Pancreas (tissue), 10 donors: ENCODE results near the gene MTOR. TPM values are rescaled to one million over a fixed set of nuclear protein-coding genes. Genes with fewer than 3 reads are reported as not detected.

ENCODE experiments used
- ATAC-seq, 4 donors: fragments of 200-7000 bp; cut with Tn5 transposase; one replicate each; pipeline versions ENCODE4 v1.8.0 to v1.9.1; 2020; ENCODE audit warnings: mild to moderate bottlenecking in 4 of 4, moderate library complexity in 4 of 4
- DNase-seq, 6 donors: peaks; one replicate each; pipeline ENCODE4 v3.0.0-alpha.2; 2020
- FAIRE-seq: peaks from 2 replicates; lab custom pipeline; 2012; peaks lifted over from hg19 to GRCh38; lab: Jason Lieb, UNC
- H3K27ac ChIP-seq, 4 donors: fragments of 200-600 bp; sonication (generic); 1 replicate in 3 of 4; 2 replicates in 1 of 4; pipeline versions ENCODE4 v1.5.0 to v1.8.0; 2020
- H3K27me3 ChIP-seq, 4 donors: fragments of 200-600 bp; one replicate each; pipeline ENCODE4 v1.8.0; 2021
- H3K36me3 ChIP-seq, 3 donors: fragments of 200-600 bp; sonication (generic) in 1 of 3; one replicate each; pipeline versions ENCODE4 v1.5.0 to v1.8.0; 2020 to 2021
- H3K4me1 ChIP-seq, 3 donors: fragments of 200-600 bp; one replicate each; pipeline ENCODE4 v1.8.0; 2021
- H3K4me3 ChIP-seq, 4 donors: fragments of 200-600 bp; sonication (generic) in 2 of 4; one replicate each; pipeline versions ENCODE4 v1.5.0 to v1.8.0; 2020 to 2021
- H3K9me3 ChIP-seq, 4 donors: fragments of 200-600 bp; one replicate each; pipeline ENCODE4 v1.8.0; 2021
- WGBS, 2 donors: extraction: QIAGEN DNeasy Blood & Tissue Kit; methylation state at CpG; one replicate each; pipeline ENCODE4 v1.1.7; 2013; 5-methylcytosine and 5-hydroxymethylcytosine counted together
- intact Hi-C, 3 donors: fragments of 100-400 bp; cut with DNase I; formaldehyde crosslinking; loops; one replicate each; pipeline versions ENCODE4 v1.11.1 to v1.14.2; 2022
- polyA plus RNA-seq, 2 donors: library from polyadenylated mRNA; stranded (reverse); fragments of 200-250 nt; gene quantifications; one replicate each; pipeline ENCODE4 v1.2.3, GENCODE V29; 2013
- total RNA-seq, 6 donors: library from RNA; stranded (reverse); fragmentation: NEBNext Ultra II Directional in 4 of 6; extraction: Animal tissue kit (Norgen Biotek cat#: 25700) in 4 of 6; gene quantifications; one replicate each; pipeline versions ENCODE4 v1.2.1 to v1.2.4, GENCODE V29; 2021 to 2023
- TF ChIP-seq, protein P1 (sequence below), 4 donors: fragments of 200-600 bp; sonication (generic) in 3 of 4; IDR thresholded peaks; one replicate each; pipeline versions ENCODE4 v1.5.0 to v1.8.0; 2021; ENCODE audit warnings: antibody characterized with exemption in 4 of 4
- donor health status: healthy with polysubstance abuse.
- donor health status: DM: no; HTN: no; CAD: no; lungs with moderate emphysema.
- donor health status: DM: no; HTN: no; CAD: no.
- donor health status: control.
- donor health status: control.
- donor health status: Bipolar disorder and iron deficiency.
- donor health status: DM: yes; HTN: yes; CAD: no.
- donor health status: DM: no; HTN: no; CAD: no.
- donor health status: DM: no; HTN: no; CAD: no.
- donor health status: DM: yes; HTN: yes; CAD: no.

The MTOR gene
- total and polyA plus RNA-seq, 8 donors: 11.9 to 22.6 (median 15.8) TPM

DNA sequence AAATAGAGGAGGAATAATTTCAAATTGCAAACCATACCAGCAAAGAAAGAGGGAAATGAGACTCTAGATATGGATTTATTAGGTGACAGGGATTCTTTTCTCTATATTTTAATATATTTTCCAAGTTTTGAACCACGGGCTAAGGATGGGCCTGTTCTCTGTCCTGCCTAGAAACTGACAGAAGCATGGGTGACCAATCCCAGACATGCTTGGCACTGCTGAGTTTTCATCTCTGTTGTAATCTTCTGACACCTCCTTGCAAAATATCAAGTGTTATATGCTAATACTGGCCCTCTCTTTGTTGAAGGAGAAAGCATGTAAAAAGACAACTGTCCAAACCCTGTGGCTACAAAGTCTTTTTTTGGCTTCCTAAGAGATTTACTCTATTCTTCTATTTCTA, 74.0 kb downstream of the MTOR start:
- Histone ChIP-seq H3K36me3 (peaks cover 0 to 8% (median 0%) of the 10 kb centered on the region in 3 donors), H3K9me3 (no peaks in the 10 kb centered on the region), H3K27me3 (no peaks in the 10 kb centered on the region), H3K4me1 (no peaks in the 10 kb centered on the region), H3K27ac (no peak overlapping the region), H3K4me3 (no peak overlapping the region)
- FAIRE-seq (no peak), DNase-seq (no peak), ATAC-seq (no peak)
- intact Hi-C loops: no loop called here
- WGBS, 2 donors: 91% methylated on average over 1 of the region's 1 CpG
- TF ChIP-seq, protein P1, sequence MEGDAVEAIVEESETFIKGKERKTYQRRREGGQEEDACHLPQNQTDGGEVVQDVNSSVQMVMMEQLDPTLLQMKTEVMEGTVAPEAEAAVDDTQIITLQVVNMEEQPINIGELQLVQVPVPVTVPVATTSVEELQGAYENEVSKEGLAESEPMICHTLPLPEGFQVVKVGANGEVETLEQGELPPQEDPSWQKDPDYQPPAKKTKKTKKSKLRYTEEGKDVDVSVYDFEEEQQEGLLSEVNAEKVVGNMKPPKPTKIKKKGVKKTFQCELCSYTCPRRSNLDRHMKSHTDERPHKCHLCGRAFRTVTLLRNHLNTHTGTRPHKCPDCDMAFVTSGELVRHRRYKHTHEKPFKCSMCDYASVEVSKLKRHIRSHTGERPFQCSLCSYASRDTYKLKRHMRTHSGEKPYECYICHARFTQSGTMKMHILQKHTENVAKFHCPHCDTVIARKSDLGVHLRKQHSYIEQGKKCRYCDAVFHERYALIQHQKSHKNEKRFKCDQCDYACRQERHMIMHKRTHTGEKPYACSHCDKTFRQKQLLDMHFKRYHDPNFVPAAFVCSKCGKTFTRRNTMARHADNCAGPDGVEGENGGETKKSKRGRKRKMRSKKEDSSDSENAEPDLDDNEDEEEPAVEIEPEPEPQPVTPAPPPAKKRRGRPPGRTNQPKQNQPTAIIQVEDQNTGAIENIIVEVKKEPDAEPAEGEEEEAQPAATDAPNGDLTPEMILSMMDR (IDR thresholded peaks at IDR 0.05): no peak

DNA sequence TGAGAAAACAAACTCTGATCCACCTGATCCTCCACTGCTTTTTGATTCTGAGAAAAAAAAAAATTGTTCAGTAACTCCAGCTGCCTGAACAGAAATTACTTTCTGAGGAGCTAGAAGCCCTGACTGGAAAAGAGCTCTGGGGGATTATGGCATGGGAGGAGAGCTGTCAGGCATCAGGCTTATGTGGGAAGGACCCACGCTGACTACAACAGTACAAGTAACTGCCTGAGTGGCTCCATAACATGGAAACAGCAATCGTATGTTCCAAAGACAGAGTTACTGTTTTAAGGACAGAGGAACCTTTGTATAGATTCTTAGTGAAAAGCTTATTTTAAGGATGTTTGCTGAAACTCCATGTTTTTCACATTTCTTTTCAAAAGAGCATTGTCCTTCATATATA, 74.4 kb downstream of the MTOR start:
- FAIRE-seq: no peak
- H3K27ac ChIP-seq: no peak overlapping the region
- peaks cover 0 to 9% (median 0%) of the 10 kb centered on the region in 3 donors for H3K36me3 ChIP-seq

DNA sequence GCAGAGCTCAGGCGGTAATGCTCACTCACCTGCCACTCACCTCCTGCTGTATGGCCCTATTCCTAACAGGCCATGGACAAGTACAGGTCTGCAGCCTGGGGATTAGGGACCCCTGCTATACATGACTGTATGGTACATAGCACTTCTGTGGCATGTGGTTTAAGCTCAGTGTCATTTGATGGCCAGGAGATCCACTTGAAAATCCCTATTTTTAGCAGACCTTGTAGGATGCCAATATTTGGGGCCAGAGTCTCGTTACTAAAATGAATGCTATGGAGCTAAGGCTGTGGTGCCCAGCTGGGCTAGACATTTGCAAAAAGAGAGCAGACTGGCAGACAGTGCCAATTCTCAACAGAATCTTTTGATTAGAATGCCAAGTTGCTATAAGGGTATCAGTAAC, 74.9 kb downstream of the MTOR start:
- DNase-seq (no peak), FAIRE-seq (no peak), ATAC-seq (no peak)
- TF ChIP-seq, protein P1 (IDR thresholded peaks at IDR 0.05): no peak
- Histone ChIP-seq H3K9me3 (no peaks in the 10 kb centered on the region), H3K27ac (no peak overlapping the region), H3K36me3 (peaks cover 0 to 11% (median 0%) of the 10 kb centered on the region in 3 donors), H3K4me3 (no peak overlapping the region), H3K4me1 (no peaks in the 10 kb centered on the region), H3K27me3 (no peaks in the 10 kb centered on the region)
- WGBS, 2 donors: 85 to 88% methylated on average over 2 of the region's 2 CpGs
- intact Hi-C loops: no loop called here

More for the DNA sequence above, 74.4 kb downstream of the MTOR start:
- Histone ChIP-seq H3K27me3 (no peaks in the 10 kb centered on the region), H3K4me1 (no peaks in the 10 kb centered on the region), H3K4me3 (no peak overlapping the region), H3K9me3 (no peaks in the 10 kb centered on the region)
- WGBS, 2 donors: 82 to 86% methylated on average over 2 of the region's 2 CpGs
- intact Hi-C loops: no loop called here
- ATAC-seq (no peak), DNase-seq (no peak)
- TF ChIP-seq, protein P1 (IDR thresholded peaks at IDR 0.05): no peak

DNA sequence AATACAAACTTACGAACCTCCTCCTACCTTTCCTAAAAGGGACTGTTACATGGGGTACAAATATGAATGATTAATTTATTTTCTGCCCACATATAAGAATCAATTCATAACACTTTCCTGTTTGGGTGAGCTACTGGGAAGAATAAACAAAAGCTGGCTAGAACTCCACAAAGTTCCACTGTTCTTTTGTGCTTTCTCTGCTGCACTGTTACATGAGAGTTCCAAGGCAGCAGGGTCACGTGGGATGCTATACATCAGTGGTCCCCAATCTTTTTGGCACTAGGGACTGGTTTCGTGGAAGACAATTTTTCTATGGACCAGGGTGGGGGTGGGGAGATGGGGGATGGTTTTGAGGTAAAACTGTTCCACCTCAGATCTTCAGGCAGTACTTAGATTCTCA, 75.4 kb downstream of the MTOR start:
- FAIRE-seq: no peak
- no peak overlapping the region for H3K27ac ChIP-seq
- no peaks in the 10 kb centered on the region for H3K27me3 ChIP-seq
- H3K4me1 ChIP-seq: no peaks in the 10 kb centered on the region
- intact Hi-C loops: no loop called here
- H3K9me3 ChIP-seq: no peaks in the 10 kb centered on the region
- no peak for DNase-seq
- no peak overlapping the region for H3K4me3 ChIP-seq
- WGBS, 2 donors: 89 to 90% methylated on average over 3 of the region's 3 CpGs
- ATAC-seq: no peak
- TF ChIP-seq, protein P1 (IDR thresholded peaks at IDR 0.05): no peak
- peaks cover 0 to 11% (median 0%) of the 10 kb centered on the region in 3 donors for H3K36me3 ChIP-seq

DNA sequence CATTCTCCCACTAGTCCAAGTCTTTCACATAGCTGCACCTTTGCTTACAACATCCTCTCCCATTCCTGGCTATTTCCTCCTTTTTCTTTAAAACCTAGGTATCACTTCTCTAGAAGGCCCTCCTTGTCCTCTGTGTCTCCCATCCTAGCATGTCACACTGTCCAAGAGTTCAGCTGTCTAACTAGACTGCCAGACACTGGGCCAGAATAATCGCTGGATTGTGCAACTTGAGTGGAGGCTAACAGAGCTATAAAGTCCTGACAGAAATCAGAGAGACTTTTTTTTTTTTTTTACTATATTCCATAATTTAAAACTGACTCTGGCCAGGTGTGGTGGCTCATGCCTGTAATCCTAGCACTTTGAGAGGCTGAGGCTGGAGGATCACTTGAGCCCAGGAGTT, 77.4 kb downstream of the MTOR start:
- Histone ChIP-seq H3K4me1 (no peaks in the 10 kb centered on the region), H3K27ac (no peak overlapping the region), H3K27me3 (no peaks in the 10 kb centered on the region), H3K9me3 (no peaks in the 10 kb centered on the region), H3K36me3 (peaks cover 0 to 2% (median 0%) of the 10 kb centered on the region in 3 donors), H3K4me3 (no peak overlapping the region)
- intact Hi-C loops: no loop called here
- WGBS, 2 donors: 92 to 97% methylated on average over 1 of the region's 1 CpG
- ATAC-seq (no peak), DNase-seq (no peak), FAIRE-seq (no peak)
- TF ChIP-seq, protein P1 (IDR thresholded peaks at IDR 0.05): no peak
